Natural killer cell (primary cell): ENCODE data around the gene IL17C. TPM values are rescaled to one million over a fixed set of nuclear protein-coding genes. Genes with fewer than 3 reads are reported as not detected.

ENCODE experiments used
- ATAC-seq, 3 donors: fragments of 150-1000 bp in 2 of 3; fragments of 200-7000 bp in 1 of 3; cut with Tn5 transposase; 1 replicate in 1 of 3; 2 replicates in 2 of 3; pipeline ENCODE4 v1.10.0; 2021; ENCODE audit warnings: mild to moderate bottlenecking in 2 of 3, moderate library complexity in 2 of 3
- DNase-seq, 2 donors: peaks; one replicate each; pipeline versions ENCODE4 v3.0.0 to v3.0.0-alpha.2; 2013 to 2021; ENCODE audit warnings: mixed read lengths in 1 of 2
- H3K27ac ChIP-seq: one replicate; pipeline ENCODE4 v1.5.1; 2013; ENCODE audit warnings: mild to moderate bottlenecking, low read length
- H3K27me3 ChIP-seq: one replicate; pipeline ENCODE4 v1.6.1; 2013; ENCODE audit warnings: low read length; ENCODE audit not compliant: control insufficient read depth, insufficient read depth
- H3K36me3 ChIP-seq: one replicate; pipeline ENCODE4 v1.6.1; 2013; ENCODE audit warnings: low read length; ENCODE audit not compliant: control insufficient read depth, insufficient read depth
- H3K4me1 ChIP-seq: one replicate; pipeline ENCODE4 v1.6.1; 2013; ENCODE audit warnings: low read length; ENCODE audit not compliant: control insufficient read depth, insufficient read depth
- H3K4me3 ChIP-seq: one replicate; pipeline ENCODE4 v1.5.1; 2013; ENCODE audit warnings: low read length
- H3K9me3 ChIP-seq: one replicate; pipeline ENCODE4 v1.6.1; 2013; ENCODE audit warnings: low read length; ENCODE audit not compliant: control insufficient read depth, insufficient read depth
- H3K27ac Mint-ChIP-seq, 2 donors: one replicate each; pipeline ENCODE4 v1.8.0; 2022; ENCODE audit warnings: mild to moderate bottlenecking in 2 of 2, mixed read lengths in 2 of 2, moderate library complexity in 1 of 2
- H3K27me3 Mint-ChIP-seq, 2 donors: one replicate each; pipeline ENCODE4 v1.8.0; 2022; ENCODE audit warnings: low read depth in 2 of 2, mixed read lengths in 2 of 2
- H3K36me3 Mint-ChIP-seq: one replicate; pipeline ENCODE4 v1.8.0; 2022; ENCODE audit warnings: mixed read lengths
- H3K4me1 Mint-ChIP-seq, 2 donors: one replicate each; pipeline ENCODE4 v1.8.0; 2022; ENCODE audit warnings: mixed read lengths in 2 of 2
- H3K4me3 Mint-ChIP-seq: one replicate; pipeline ENCODE4 v1.8.0; 2022; ENCODE audit warnings: mild to moderate bottlenecking, moderate library complexity, mixed read lengths
- H3K9me3 Mint-ChIP-seq, 2 donors: one replicate each; pipeline ENCODE4 v1.8.0; 2022; ENCODE audit warnings: mixed read lengths in 2 of 2
- CTCF ChIP-seq: fragments of 200-600 bp; IDR thresholded peaks from one replicate; pipeline ENCODE4 v1.8.0; 2022; ENCODE audit warnings: antibody characterized with exemption
- WGBS: methylation state at CpG from one replicate; pipeline ENCODE4 v1.1.7; 2013; ENCODE audit warnings: missing lambda C conversion rate; ENCODE audit not compliant: insufficient coverage; 5-methylcytosine and 5-hydroxymethylcytosine counted together
- intact Hi-C: fragments of 100-400 bp; cut with micrococcal nuclease; formaldehyde crosslinking; loops from one replicate; pipeline ENCODE4 v1.14.2; 2022
- total RNA-seq, 4 donors: library from RNA; stranded (reverse); fragments of 120-200 nt in 1 of 4; gene quantifications; one replicate each; pipeline versions ENCODE4 v1.2.3 to v1.2.4, GENCODE V29; 2013 to 2022

Gene IL17C
- total RNA-seq, 3 donors from 2014 or later (not counting 1 experiment from before 2014, with no cell fraction given), result 0.61 to 3.0 (median 1.2) TPM

GRCh38 chr16:88591577-88592021, 46.8 kb upstream of the IL17C start:
- no peaks in the 10 kb centered on the region for H3K9me3 Mint-ChIP-seq
- Histone ChIP-seq H3K27me3 (no peaks in the 10 kb centered on the region), H3K27ac (no peak overlapping the region), H3K4me1 (no peaks in the 10 kb centered on the region), H3K36me3 (peaks cover 40% of the 10 kb centered on the region), H3K9me3 (no peaks in the 10 kb centered on the region), H3K4me3 (no peak overlapping the region)
- intact Hi-C loops, result no loop called here
- H3K27ac Mint-ChIP-seq, result peak overlapping the region in 1 of 2 donors; percentile 18
- DNase-seq, result peak in 1 of 2 donors; percentile 41
- no peaks in the 10 kb centered on the region for H3K27me3 Mint-ChIP-seq
- ATAC-seq, result peak in 1 of 3 donors; percentile 49
- H3K4me1 Mint-ChIP-seq, result peaks cover 17 to 20% of the 10 kb centered on the region in 2 donors
- no peak for TF ChIP-seq CTCF
- no peak overlapping the region for H3K4me3 Mint-ChIP-seq
- 67% methylated on average over 10 of the region's 10 CpGs for WGBS
- peaks cover 10% of the 10 kb centered on the region for H3K36me3 Mint-ChIP-seq

- peaks cover 25% of the 10 kb centered on the region for H3K36me3 ChIP-seq
- intact Hi-C loops, result no loop called here
- no peaks in the 10 kb centered on the region for H3K27me3 ChIP-seq
- peaks cover 16 to 20% of the 10 kb centered on the region in 2 donors for H3K4me1 Mint-ChIP-seq
- H3K4me1 ChIP-seq, result no peaks in the 10 kb centered on the region
- WGBS, result 98% methylated on average over 12 of the region's 12 CpGs
- no peaks in the 10 kb centered on the region for H3K9me3 Mint-ChIP-seq
- H3K27ac Mint-ChIP-seq, result no peak overlapping the region
- no peaks in the 10 kb centered on the region for H3K9me3 ChIP-seq
- no peak for ATAC-seq
- TF ChIP-seq CTCF, result no peak
- H3K4me3 ChIP-seq, result no peak overlapping the region
- peaks cover 10% of the 10 kb centered on the region for H3K36me3 Mint-ChIP-seq
- DNase-seq, result no peak
- no peaks in the 10 kb centered on the region for H3K27me3 Mint-ChIP-seq
- H3K27ac ChIP-seq, result no peak overlapping the region
- H3K4me3 Mint-ChIP-seq, result peak overlapping the region; percentile 17
Measured at GRCh38 chr16:88593061-88593460, 45.3 kb upstream of the IL17C start.

- Mint-ChIP-seq H3K27me3 (no peaks in the 10 kb centered on the region), H3K36me3 (peaks cover 10% of the 10 kb centered on the region), H3K27ac (no peak overlapping the region), H3K9me3 (no peaks in the 10 kb centered on the region), H3K4me3 (no peak overlapping the region), H3K4me1 (peaks cover 11 to 16% of the 10 kb centered on the region in 2 donors)
- peaks cover 26% of the 10 kb centered on the region for H3K36me3 ChIP-seq
- ATAC-seq, result no peak
- no peak for DNase-seq
- H3K4me3 ChIP-seq, result no peak overlapping the region
- no peaks in the 10 kb centered on the region for H3K9me3 ChIP-seq
- H3K27ac ChIP-seq, result no peak overlapping the region
- H3K27me3 ChIP-seq, result no peaks in the 10 kb centered on the region
- 93% methylated on average over 11 of the region's 11 CpGs for WGBS
- TF ChIP-seq CTCF, result no peak
- H3K4me1 ChIP-seq, result no peaks in the 10 kb centered on the region
- intact Hi-C loops, result no loop called here
Measured at GRCh38 chr16:88593489-88593888, 44.9 kb upstream of the IL17C start.

GRCh38 chr16:88593910-88594309, 44.5 kb upstream of the IL17C start:
- Mint-ChIP-seq H3K27me3 (no peaks in the 10 kb centered on the region), H3K9me3 (no peaks in the 10 kb centered on the region), H3K4me3 (no peak overlapping the region), H3K36me3 (peaks cover 9% of the 10 kb centered on the region), H3K4me1 (peaks cover 10 to 15% of the 10 kb centered on the region in 2 donors), H3K27ac (no peak overlapping the region)
- Histone ChIP-seq H3K36me3 (peaks cover 29% of the 10 kb centered on the region), H3K9me3 (no peaks in the 10 kb centered on the region), H3K4me3 (no peak overlapping the region), H3K27ac (no peak overlapping the region), H3K4me1 (peaks cover under 1% of the 10 kb centered on the region), H3K27me3 (no peaks in the 10 kb centered on the region)
- ATAC-seq (no peak), DNase-seq (no peak)
- 96% methylated on average over 5 of the region's 6 CpGs for WGBS
- TF ChIP-seq CTCF, result no peak
- intact Hi-C loops, result no loop called here
